Psoas muscle (tissue), 8 donors: ENCODE measurements around the gene ZFPL1. TPM values are rescaled to one million over a fixed set of nuclear protein-coding genes. Genes with fewer than 3 reads are reported as not detected.
A peak's percentile ranks its signal among the peaks of the same experiment; 100 is the strongest.

Experiments
- ATAC-seq, 4 donors: fragments of 200-7000 bp; cut with Tn5 transposase; one replicate each; pipeline ENCODE4 v1.9.1; 2020; ENCODE audit warnings: moderate library complexity in 3 of 4, mild to moderate bottlenecking in 2 of 4
- DNase-seq, 2 donors: peaks; one replicate each; pipeline ENCODE4 v3.0.0-alpha.2; 2020
- H3K27ac ChIP-seq: fragments of 200-600 bp; one replicate; pipeline ENCODE4 v1.8.0; 2022
- H3K27me3 ChIP-seq, 3 donors: fragments of 200-600 bp in 1 of 3; one replicate each; pipeline versions ENCODE4 v1.6.1 to v1.8.0; 2013 to 2022; ENCODE audit warnings: low read length in 2 of 3, mild to moderate bottlenecking in 2 of 3, moderate library complexity in 1 of 3; ENCODE audit not compliant: insufficient read depth in 3 of 3
- H3K36me3 ChIP-seq, 2 donors: fragments of 200-600 bp in 1 of 2; one replicate each; pipeline versions ENCODE4 v1.6.1 to v1.8.0; 2013 to 2022; ENCODE audit warnings: low read depth in 1 of 2, mild to moderate bottlenecking in 1 of 2, moderate library complexity in 1 of 2; ENCODE audit not compliant: insufficient read depth in 1 of 2
- H3K4me1 ChIP-seq: fragments of 200-600 bp; one replicate; pipeline ENCODE4 v1.8.0; 2022
- H3K4me3 ChIP-seq: fragments of 200-600 bp; one replicate; pipeline ENCODE4 v1.8.0; 2022; ENCODE audit warnings: mild to moderate bottlenecking
- H3K9me3 ChIP-seq: fragments of 200-600 bp; one replicate; pipeline ENCODE4 v1.8.0; 2022
- CTCF ChIP-seq: fragments of 200-600 bp; IDR thresholded peaks from one replicate; pipeline ENCODE4 v1.8.0; 2022; ENCODE audit warnings: antibody characterized with exemption
- WGBS, 3 donors: extraction: QIAGEN DNeasy Blood & Tissue Kit; methylation state at CpG; one replicate each; pipeline versions ENCODE4 v1.1.6 to v1.1.7; 2013; 5-methylcytosine and 5-hydroxymethylcytosine counted together
- intact Hi-C, 2 donors: fragments of 100-400 bp; cut with DNase I; formaldehyde crosslinking; loops; one replicate each; pipeline versions ENCODE4 v1.11.0 to v1.14.2; 2022
- polyA plus RNA-seq, 3 donors: library from polyadenylated mRNA; stranded (reverse); fragments of 200-250 nt; gene quantifications; one replicate each; pipeline ENCODE4 v1.2.3, GENCODE V29; 2013
- total RNA-seq, 4 donors: library from RNA; stranded (reverse); fragmentation: NEBNext Ultra II Directional in 2 of 4; extraction: Animal tissue kit (Norgen Biotek cat#: 25700) in 2 of 4; gene quantifications; one replicate each; pipeline versions ENCODE4 v1.2.1 to v1.2.4, GENCODE V29; 2021 to 2023
- donor health status: healthy with polysubstance abuse.
- donor health status: DM: no; HTN: no; CAD: no; lungs with moderate emphysema.
- donor health status: Bipolar disorder and iron deficiency.
- donor health status: healthy.
- donor health status: DM: yes; HTN: yes; CAD: no.
- donor health status: DM: no; HTN: no; CAD: no.
- donor health status: DM: no; HTN: no; CAD: no.
- donor health status: DM: yes; HTN: yes; CAD: no.

The ZFPL1 gene
- total and polyA plus RNA-seq, 7 donors: 22.1 to 55.9 (median 29.3) TPM

DNA sequence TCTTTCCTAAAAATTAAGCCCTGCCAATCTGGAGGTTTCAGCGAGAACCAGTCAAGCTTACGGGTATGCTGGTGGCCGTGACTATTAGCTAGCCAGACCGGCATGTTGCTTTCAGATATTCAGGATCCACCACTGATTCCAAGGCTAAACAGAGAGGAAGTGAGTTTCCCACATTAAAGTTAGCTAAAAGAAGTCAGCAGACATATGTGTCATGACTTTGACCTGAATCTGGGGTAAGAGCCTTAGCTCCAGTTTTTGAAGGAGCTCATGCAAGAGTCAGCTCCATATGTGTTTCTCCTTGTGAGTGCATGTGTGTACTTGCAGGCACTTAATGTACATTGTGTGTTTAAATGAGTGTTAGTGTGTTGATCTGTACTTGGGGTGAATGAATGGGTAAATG lies 1.4 kb downstream of the ZFPL1 start:
- Histone ChIP-seq H3K27ac (no peak overlapping the region), H3K4me3 (peak overlapping the region; percentile 84), H3K27me3 (no peaks in the 10 kb centered on the region), H3K9me3 (no peaks in the 10 kb centered on the region), H3K4me1 (peaks cover 23% of the 10 kb centered on the region), H3K36me3 (peaks cover 3 to 50% of the 10 kb centered on the region in 2 donors)
- intact Hi-C loops: loop anchor here in 1 of 2 donors (2.0 kb wide), 1 partner anchor 35 kb away; no protein-coding TSS in a partner anchor
- 86 to 90% (median 86%) methylated on average over 4 of the region's 4 CpGs for WGBS, 3 donors
- TF ChIP-seq CTCF: no peak
- DNase-seq (no peak), ATAC-seq (no peak)

GRCh38 chr11:65086809-65087208 lies 2.8 kb downstream of the ZFPL1 start:
- TF ChIP-seq CTCF: no peak
- Histone ChIP-seq H3K4me3 (no peak overlapping the region), H3K27ac (no peak overlapping the region), H3K4me1 (peaks cover 23% of the 10 kb centered on the region), H3K36me3 (peaks cover 3 to 50% of the 10 kb centered on the region in 2 donors), H3K9me3 (no peaks in the 10 kb centered on the region), H3K27me3 (no peaks in the 10 kb centered on the region)
- DNase-seq: no peak
- no peak for ATAC-seq
- 88 to 91% (median 90%) methylated on average over 9 of the region's 9 CpGs for WGBS, 3 donors
- intact Hi-C loops: no loop called here

DNA sequence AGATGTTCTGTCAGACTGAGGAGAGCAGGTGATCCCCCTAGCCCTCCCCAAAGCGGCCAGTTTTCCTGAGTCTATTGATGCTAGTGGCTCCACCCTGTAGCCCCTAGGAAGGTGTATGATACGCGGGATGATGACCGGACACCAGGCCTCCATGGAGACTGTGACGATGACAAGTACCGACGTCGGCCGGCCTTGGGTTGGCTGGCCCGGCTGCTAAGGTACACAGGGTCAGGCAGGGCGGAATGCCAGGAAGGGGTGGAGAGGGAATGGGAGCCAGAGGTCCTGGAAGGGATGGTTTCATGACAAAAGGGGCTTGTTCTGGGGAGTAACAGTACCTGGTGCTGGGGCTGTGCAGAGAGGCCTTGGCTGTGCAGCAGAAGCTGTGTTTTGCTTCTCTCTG lies 3.2 kb downstream of the ZFPL1 start:
- peaks cover 23% of the 10 kb centered on the region for H3K4me1 ChIP-seq
- peaks cover 3 to 50% of the 10 kb centered on the region in 2 donors for H3K36me3 ChIP-seq
- ATAC-seq (no peak), DNase-seq (no peak)
- no peak overlapping the region for H3K27ac ChIP-seq
- H3K4me3 ChIP-seq: no peak overlapping the region
- WGBS, 3 donors: 84 to 91% (median 88%) methylated on average over 11 of the region's 11 CpGs
- intact Hi-C loops: no loop called here
- TF ChIP-seq CTCF: no peak
- H3K9me3 ChIP-seq: no peaks in the 10 kb centered on the region
- H3K27me3 ChIP-seq: no peaks in the 10 kb centered on the region

DNA sequence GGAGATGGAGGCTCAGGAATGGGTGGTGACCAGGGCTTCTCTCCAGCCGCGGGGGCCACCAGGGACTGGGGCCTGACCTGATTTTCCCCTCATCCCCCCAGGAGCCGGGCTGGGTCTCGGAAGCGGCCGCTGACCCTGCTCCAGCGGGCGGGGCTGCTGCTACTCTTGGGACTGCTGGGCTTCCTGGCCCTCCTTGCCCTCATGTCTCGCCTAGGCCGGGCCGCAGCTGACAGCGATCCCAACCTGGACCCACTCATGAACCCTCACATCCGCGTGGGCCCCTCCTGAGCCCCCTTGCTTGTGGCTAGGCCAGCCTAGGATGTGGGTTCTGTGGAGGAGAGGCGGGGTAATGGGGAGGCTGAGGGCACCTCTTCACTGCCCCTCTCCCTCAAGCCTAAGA lies 3.8 kb downstream of the ZFPL1 start:
- intact Hi-C loops: no loop called here
- H3K9me3 ChIP-seq: no peaks in the 10 kb centered on the region
- WGBS, 3 donors: 89 to 91% (median 90%) methylated on average over 15 of the region's 15 CpGs
- DNase-seq: no peak
- no peak overlapping the region for H3K27ac ChIP-seq
- no peak for TF ChIP-seq CTCF
- H3K27me3 ChIP-seq: no peaks in the 10 kb centered on the region
- peaks cover 23% of the 10 kb centered on the region for H3K4me1 ChIP-seq
- no peak overlapping the region for H3K4me3 ChIP-seq
- no peak for ATAC-seq
- H3K36me3 ChIP-seq: peaks cover 3 to 50% of the 10 kb centered on the region in 2 donors

DNA sequence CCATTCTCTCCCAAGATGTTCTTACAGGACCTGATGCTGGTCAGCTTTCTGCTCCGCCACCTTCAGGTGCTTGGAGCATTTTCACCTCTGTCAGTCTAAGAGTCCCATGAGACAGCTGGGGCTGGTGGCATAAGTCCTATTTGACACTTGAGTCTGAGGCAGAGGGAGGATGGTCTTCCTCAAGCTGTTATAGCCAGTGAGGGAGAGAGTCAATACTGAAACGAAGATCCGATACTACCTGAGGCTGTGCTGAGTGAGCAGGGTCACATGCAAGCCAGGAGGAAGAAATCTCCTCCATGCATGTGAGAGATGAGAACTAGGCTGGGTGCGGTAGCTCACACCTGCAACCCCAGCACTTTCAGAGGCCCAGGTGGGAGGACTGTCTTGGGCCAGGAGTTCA lies 5.6 kb downstream of the ZFPL1 start:
- H3K4me3 ChIP-seq: no peak overlapping the region
- intact Hi-C loops: no loop called here
- H3K9me3 ChIP-seq: no peaks in the 10 kb centered on the region
- peaks cover 3 to 50% of the 10 kb centered on the region in 2 donors for H3K36me3 ChIP-seq
- no peak overlapping the region for H3K27ac ChIP-seq
- H3K4me1 ChIP-seq: peaks cover 12% of the 10 kb centered on the region
- H3K27me3 ChIP-seq: no peaks in the 10 kb centered on the region
- DNase-seq: no peak
- ATAC-seq: no peak
- WGBS, 3 donors: 92 to 95% (median 94%) methylated on average over 4 of the region's 4 CpGs
- TF ChIP-seq CTCF: no peak
